Fibroblast of villous mesenchyme (primary cell): ENCODE data around the gene DENND4C. TPM values are rescaled to one million over a fixed set of nuclear protein-coding genes. Genes with fewer than 3 reads are reported as not detected.
A peak's percentile ranks its signal among the peaks of the same experiment; 100 is the strongest.
"Not testable (repeated sequence)": the region's sequence is repeated elsewhere in the genome, so short reads cannot be mapped to it uniquely, and the experiment has no call there.

Experiments
- DNase-seq: peaks from one replicate; pipeline ENCODE4 v3.0.0-alpha.2; 2010; ENCODE audit warnings: low read depth
- H3K4me3 ChIP-seq: 2 replicates; pipeline ENCODE4 v1.5.1; 2011; ENCODE audit warnings: low read depth, mild to moderate bottlenecking, low read length
- CTCF ChIP-seq: IDR thresholded peaks from 2 replicates; pipeline ENCODE4 v1.5.1; 2012; ENCODE audit warnings: low read depth, mild to moderate bottlenecking, low read length; ENCODE audit not compliant: insufficient read depth
- total RNA-seq: library from RNA; depleted of rRNA; stranded (reverse); fragments of >200 nt; gene quantifications from 2 replicates; pipeline ENCODE4 v1.2.3, GENCODE V29; 2012

Gene DENND4C
- total RNA-seq, 1 donor, result 70.0 TPM

- DNase-seq, result no peak
- no peak for TF ChIP-seq CTCF
- H3K4me3 ChIP-seq, result no peak overlapping the region
Measured at GRCh38 chr9:19252174-19252884, 21.8 kb downstream of the DENND4C start.

DNA sequence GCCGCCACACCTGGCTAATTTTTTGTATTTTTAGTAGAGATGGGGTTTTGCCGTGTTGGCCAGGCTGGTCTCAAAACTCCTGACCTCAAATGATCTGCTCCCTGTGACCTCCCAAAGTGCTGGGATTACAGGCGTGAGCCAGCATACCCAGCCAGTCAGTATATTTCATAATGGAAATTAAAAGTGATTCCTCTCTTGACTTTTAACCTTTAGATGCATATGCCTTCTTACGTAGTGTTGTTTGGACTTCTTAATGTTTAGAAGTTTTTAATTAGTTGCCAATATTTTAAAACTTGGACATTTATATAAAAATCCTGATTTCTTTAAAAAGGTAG lies 22.4 kb downstream of the DENND4C start:
- H3K4me3 ChIP-seq, result no peak overlapping the region
- no peak for DNase-seq
- TF ChIP-seq CTCF, result no peak

- no peak overlapping the region for H3K4me3 ChIP-seq
- DNase-seq, result no peak
- no peak for TF ChIP-seq CTCF
Measured at GRCh38 chr9:19255112-19255511, 24.6 kb downstream of the DENND4C start.

- no peak for TF ChIP-seq CTCF
- DNase-seq, result peak; percentile 30
- H3K4me3 ChIP-seq, result no peak overlapping the region
Measured at GRCh38 chr9:19255821-19256220, 25.3 kb downstream of the DENND4C start.

DNA sequence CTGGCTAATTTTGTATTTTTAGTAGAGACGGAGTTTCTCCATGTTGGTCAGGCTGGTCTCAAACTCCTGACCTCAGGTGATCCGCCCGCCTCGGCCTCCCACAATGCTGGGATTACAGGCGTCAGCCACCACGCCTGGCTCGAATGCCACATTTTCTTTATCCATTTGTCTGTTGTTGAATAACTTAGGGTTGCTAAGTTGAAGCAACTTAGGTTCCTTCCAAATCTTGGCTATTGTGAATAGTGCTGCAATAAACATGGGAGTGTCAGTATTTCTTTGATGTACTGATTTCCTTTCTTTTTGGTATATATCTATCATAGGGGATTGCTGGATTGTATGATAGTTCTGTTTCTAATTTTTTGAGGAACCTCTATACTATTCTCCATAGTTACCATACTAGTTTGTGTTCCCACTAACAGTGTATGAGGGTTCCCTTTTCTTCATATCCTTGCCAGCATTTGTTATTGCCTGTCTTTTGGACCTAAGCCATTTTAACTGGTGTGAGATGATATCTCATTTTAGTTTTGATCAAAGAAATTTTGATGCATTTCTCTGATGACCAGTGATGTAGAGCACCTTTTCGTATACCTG lies 29.3 kb downstream of the DENND4C start:
- DNase-seq, H3K4me3 ChIP-seq: not testable (repeated sequence)

DNA sequence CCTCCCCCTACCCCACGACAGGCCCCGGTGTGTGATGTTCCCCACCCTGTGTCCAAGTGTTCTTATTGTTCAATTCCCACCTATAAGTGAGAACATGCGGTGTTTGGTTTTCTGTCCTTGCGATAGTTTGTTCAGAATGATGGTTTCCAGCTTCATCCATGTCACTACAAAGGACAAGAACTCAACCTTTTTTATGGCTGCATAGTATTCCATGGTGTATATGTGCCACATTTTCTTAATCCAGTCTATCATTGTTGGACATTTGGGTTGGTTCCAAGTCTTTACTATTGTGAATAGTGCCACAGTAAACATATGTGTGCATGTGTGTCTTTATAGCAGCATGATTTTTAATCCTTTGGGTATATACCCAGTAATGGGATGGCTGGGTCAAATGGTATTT lies 35.1 kb downstream of the DENND4C start:
- H3K4me3 ChIP-seq, result not testable (repeated sequence)

GRCh38 chr9:19266778-19267384 lies 36.4 kb downstream of the DENND4C start:
- not testable (repeated sequence) for H3K4me3 ChIP-seq, DNase-seq

More for the DNA sequence above, 35.1 kb downstream of the DENND4C start:
- not testable (repeated sequence) for DNase-seq

- DNase-seq, result no peak
- no peak for TF ChIP-seq CTCF
- no peak overlapping the region for H3K4me3 ChIP-seq
Measured at GRCh38 chr9:19269582-19269981, 39.1 kb downstream of the DENND4C start.
